Fibroblast of lung (primary cell): ENCODE data around the gene ARF1. TPM values are rescaled to one million over a fixed set of nuclear protein-coding genes. Genes with fewer than 3 reads are reported as not detected.

Experiments
- DNase-seq, 2 donors: peaks; one replicate each; pipeline versions ENCODE4 v3.0.0 to v3.0.0-alpha.2; 2010; ENCODE audit warnings: low read depth in 2 of 2
- H2AFZ ChIP-seq: 2 replicates; pipeline ENCODE4 v1.5.1; 2012; ENCODE audit warnings: low read length, control low read depth, inconsistent platforms
- H3K27ac ChIP-seq: 2 replicates; pipeline ENCODE4 v1.5.1; 2011; ENCODE audit warnings: low read length, control low read depth; ENCODE audit not compliant: insufficient read depth
- H3K27me3 ChIP-seq: 2 replicates; pipeline ENCODE4 v1.5.1; 2011; ENCODE audit warnings: mild to moderate bottlenecking, low read length; ENCODE audit not compliant: control insufficient read depth, insufficient read depth
- H3K36me3 ChIP-seq: 2 replicates; pipeline ENCODE4 v1.5.1; 2011; ENCODE audit warnings: low read length; ENCODE audit not compliant: control insufficient read depth, insufficient read depth
- H3K4me1 ChIP-seq: 2 replicates; pipeline ENCODE4 v1.5.1; 2011; ENCODE audit warnings: low read length; ENCODE audit not compliant: control insufficient read depth, insufficient read depth; ENCODE audit errors: extremely low read depth
- H3K4me2 ChIP-seq: 2 replicates; pipeline ENCODE4 v1.5.1; 2011; ENCODE audit warnings: low read length, control low read depth; ENCODE audit not compliant: insufficient read depth; ENCODE audit errors: extremely low read depth
- H3K4me3 ChIP-seq, 4 experiments: fragments of 200-600 bp in 1 of 4; sonication (generic) in 1 of 4; replicated peaks in 1 of 4; 2 replicates each; pipeline ENCODE4 v1.5.1; 2011 to 2016; ENCODE audit warnings: low read length in 4 of 4, low read depth in 3 of 4, mild to moderate bottlenecking in 3 of 4, control low read depth in 2 of 4, inconsistent platforms in 1 of 4, mixed read lengths in 1 of 4; ENCODE audit not compliant: insufficient read depth in 1 of 4; ENCODE audit errors: control extremely low read depth in 1 of 4
- H3K79me2 ChIP-seq: 2 replicates; pipeline ENCODE4 v1.5.1; 2012; ENCODE audit warnings: mild to moderate bottlenecking, low read length, inconsistent platforms; ENCODE audit not compliant: control insufficient read depth, insufficient read depth
- H3K9ac ChIP-seq: 2 replicates; pipeline ENCODE4 v1.5.1; 2011; ENCODE audit warnings: mild to moderate bottlenecking, low read length, control low read depth; ENCODE audit not compliant: insufficient read depth
- H3K9me3 ChIP-seq: 2 replicates; pipeline ENCODE4 v1.5.1; 2012; ENCODE audit warnings: low read depth, low read length; ENCODE audit not compliant: control insufficient read depth, insufficient read depth
- H4K20me1 ChIP-seq: 2 replicates; pipeline ENCODE4 v1.5.1; 2011; ENCODE audit warnings: low read length; ENCODE audit not compliant: control insufficient read depth, insufficient read depth; ENCODE audit errors: extremely low read depth
- CTCF ChIP-seq, 2 donors: IDR thresholded peaks in 1 of 2; conservative IDR thresholded peaks in 1 of 2; 1 replicate in 1 of 2; 2 replicates in 1 of 2; pipeline ENCODE4 v1.5.1; 2011 to 2012; ENCODE audit warnings: low read length in 2 of 2, control low read depth in 1 of 2, inconsistent platforms in 1 of 2, low read depth in 1 of 2, mild to moderate bottlenecking in 1 of 2
- EZH2 ChIP-seq: IDR thresholded peaks from 2 replicates; pipeline ENCODE4 v1.5.1; 2012; ENCODE audit warnings: low read length, control low read depth, mild to moderate bottlenecking; ENCODE audit errors: missing control alignments
- polyA plus RNA-seq, 2 donors: library from polyadenylated mRNA; depleted of rRNA in 1 of 2; stranded (reverse) in 1 of 2; unstranded in 1 of 2; fragments of >200 nt; gene quantifications; 2 replicates each; pipeline ENCODE4 v1.2.1, GENCODE V29; 2011 to 2012; ENCODE audit warnings: missing spikeins in 1 of 2
- total RNA-seq: library from RNA; depleted of rRNA; stranded (reverse); fragments of >200 nt; gene quantifications from 2 replicates; pipeline ENCODE4 v1.2.1, GENCODE V29; 2014

ARF1 gene
- total and polyA plus RNA-seq, 2 donors (not counting 1 experiment from before 2014, with no cell fraction given): 261 to 546 TPM

GRCh38 chr1:228091084-228091483 lies 8.6 kb downstream of the ARF1 start:
- Histone ChIP-seq H3K79me2 (peaks cover 100% of the 10 kb centered on the region), H3K9me3 (no peaks in the 10 kb centered on the region), H3K36me3 (peaks cover 21% of the 10 kb centered on the region), H2AFZ (no peak overlapping the region), H3K4me2 (no peak overlapping the region), H3K9ac (no peak overlapping the region), H3K4me3 (no peak overlapping the region), H3K4me1 (peaks cover 24% of the 10 kb centered on the region), H3K27me3 (no peaks in the 10 kb centered on the region), H4K20me1 (peaks cover 29% of the 10 kb centered on the region), H3K27ac (no peak overlapping the region)
- TF ChIP-seq CTCF (conservative IDR thresholded peaks at IDR 0.05 in 1 of 2, IDR thresholded peaks at IDR 0.05 in 1 of 2; ENCODE audit: low read depth in 1 of 2, low read length in 2 of 2) (no peak), EZH2 (no peak)
- DNase-seq: no peak

DNA sequence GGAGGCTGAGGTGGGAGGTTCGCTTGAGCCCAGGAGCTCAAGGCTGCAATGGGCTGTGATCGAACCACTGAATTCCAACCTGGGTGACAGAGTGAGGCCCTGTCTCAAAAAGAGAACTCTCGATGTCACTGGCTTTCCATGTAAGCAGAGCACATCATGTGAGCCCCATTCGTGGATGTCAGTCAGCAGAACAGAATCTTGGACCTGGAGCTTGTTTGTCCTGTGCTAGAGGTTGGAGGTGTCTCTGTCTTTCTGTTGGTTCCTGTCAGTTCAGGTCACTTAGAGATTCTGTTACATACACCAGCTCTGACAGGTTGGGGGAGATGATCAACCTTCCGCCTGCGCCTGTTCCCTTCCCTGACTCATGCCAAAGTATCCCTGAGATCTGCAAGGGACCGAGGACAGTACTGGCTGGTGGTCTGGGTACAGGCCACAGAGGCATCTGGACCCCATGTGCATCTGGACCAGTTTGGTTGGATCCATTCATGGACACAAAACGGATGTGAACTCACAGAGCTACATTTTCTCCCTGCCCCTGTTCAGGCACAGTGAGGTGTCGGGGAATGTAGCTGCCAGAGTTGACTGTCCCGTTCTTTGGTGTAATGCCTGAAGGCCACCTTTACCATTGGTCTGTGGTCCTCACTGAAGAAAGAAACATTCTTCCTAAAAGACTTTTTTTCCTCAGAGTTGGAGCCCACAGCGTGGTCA lies 10.0 kb downstream of the ARF1 start:
- no peak overlapping the region for H2AFZ ChIP-seq

More for the DNA sequence above, 10.0 kb downstream of the ARF1 start:
- Histone ChIP-seq H3K36me3 (peaks cover 31% of the 10 kb centered on the region), H3K27me3 (no peaks in the 10 kb centered on the region), H3K9me3 (no peaks in the 10 kb centered on the region), H3K9ac (no peak overlapping the region), H3K4me2 (no peak overlapping the region), H3K27ac (no peak overlapping the region), H4K20me1 (peaks cover 28% of the 10 kb centered on the region), H3K4me1 (peaks cover 18% of the 10 kb centered on the region), H3K79me2 (peaks cover 100% of the 10 kb centered on the region), H3K4me3 (no peak overlapping the region)
- DNase-seq: no peak
- TF ChIP-seq CTCF (conservative IDR thresholded peaks at IDR 0.05 in 1 of 2, IDR thresholded peaks at IDR 0.05 in 1 of 2; ENCODE audit: low read depth in 1 of 2, low read length in 2 of 2): no peak
- TF ChIP-seq EZH2: no peak
